A549 (cell line): ENCODE results near the gene TGFBI.

Experiments used
- CBX8 ChIP-seq: fragments of 200-600 bp; sonication (generic); IDR thresholded peaks from 2 replicates; pipeline ENCODE4 v1.6.1; 2016
- EP300 ChIP-seq, 2 experiments: fragments of >200 bp; sonication (Bioruptor Twin); formaldehyde crosslinking; IDR thresholded peaks; 2 replicates in 1 of 2; 3 replicates in 1 of 2; pipeline ENCODE4 v1.6.1; 2016 to 2017
- FOSL2 ChIP-seq, 2 experiments: fragments of 450-650 bp in 1 of 2; fragments of >200 bp in 1 of 2; sonication (Bioruptor Twin) in 1 of 2; formaldehyde crosslinking; IDR thresholded peaks; 2 replicates each; pipeline versions ENCODE4 v1.5.0 to v1.6.1; 2016 to 2020; ENCODE audit warnings: mild to moderate bottlenecking in 1 of 2, moderate library complexity in 1 of 2
- HDAC2 ChIP-seq: fragments of 200-600 bp; sonication (generic); IDR thresholded peaks from 2 replicates; pipeline ENCODE4 v1.6.1; 2016
- HEYL ChIP-seq: fragments of 250-450 bp; sonication (Bioruptor Pico); IDR thresholded peaks from 2 replicates; pipeline ENCODE4 v1.8.0; 2021; ENCODE audit warnings: mild to moderate bottlenecking, moderate library complexity
- MAFK ChIP-seq: fragments of 450-650 bp; IDR thresholded peaks from 2 replicates; pipeline ENCODE4 v1.6.1; 2014; ENCODE audit not compliant: partially characterized antibody
- NFE2L2 ChIP-seq: fragments of 150-350 bp; conservative IDR thresholded peaks from 2 replicates; pipeline ENCODE4 v1.6.1; 2014; ENCODE audit warnings: low read length
- POLR2A ChIP-seq: IDR thresholded peaks from 2 replicates; pipeline ENCODE4 v1.6.1; 2012; ENCODE audit warnings: mild to moderate bottlenecking, low read length
- RAD21 ChIP-seq, 2 experiments: fragments of >200 bp in 1 of 2; sonication (Bioruptor Twin) in 1 of 2; formaldehyde crosslinking in 1 of 2; IDR thresholded peaks in 1 of 2; conservative IDR thresholded peaks in 1 of 2; 2 replicates in 1 of 2; 3 replicates in 1 of 2; pipeline ENCODE4 v1.6.1; 2012 to 2018; ENCODE audit warnings: inconsistent platforms in 1 of 2
- RFX5 ChIP-seq: fragments of 450-650 bp; IDR thresholded peaks from 2 replicates; pipeline ENCODE4 v1.7.1; 2014; ENCODE audit warnings: antibody characterized with exemption, mild to moderate bottlenecking, moderate library complexity
- TF ChIP-seq, protein P1 (sequence below): fragments of >200 bp; sonication (Bioruptor Twin); formaldehyde crosslinking; IDR thresholded peaks from 3 replicates; pipeline ENCODE4 v1.5.1; 2016
- TF ChIP-seq, protein P2 (sequence below): fragments of 200-600 bp; sonication (generic); IDR thresholded peaks from 2 replicates; pipeline ENCODE4 v1.6.1; 2016; ENCODE audit warnings: antibody characterized with exemption, mild to moderate bottlenecking, moderate library complexity
- TF ChIP-seq, protein P3 (sequence below): fragments of 450-650 bp; IDR thresholded peaks from 2 replicates; pipeline ENCODE4 v1.6.1; 2014; ENCODE audit warnings: antibody characterized with exemption

DNA sequence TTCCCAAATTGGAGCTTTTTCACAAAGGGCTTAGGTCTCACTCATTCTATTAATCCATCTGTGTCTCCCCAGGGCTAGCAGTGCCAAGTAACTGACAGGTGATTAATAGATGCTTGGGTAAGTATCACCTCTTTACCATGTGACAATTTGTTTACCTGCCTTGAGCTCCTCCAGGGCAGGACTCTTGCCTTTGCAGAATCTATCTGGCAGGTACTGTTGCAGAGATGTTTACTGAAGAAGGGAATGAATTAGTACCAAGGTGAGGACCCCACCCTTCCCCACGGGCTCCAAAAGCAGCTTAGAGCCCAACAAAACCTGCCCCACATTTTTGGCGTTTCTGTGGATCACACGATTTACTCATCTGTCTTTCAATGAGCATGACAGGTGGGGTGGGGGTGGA is 698 bp upstream of the TGFBI start:
- TF ChIP-seq NFE2L2 (no peak), POLR2A (no peak), RFX5 (no peak), CBX8 (no peak), FOSL2 (IDR thresholded peaks at IDR 0.05) (no peak), FOSL2 (CRISPR knock-in tag; IDR thresholded peaks at IDR 0.05) (no peak), MAFK (no peak), EP300 (IDR thresholded peaks at IDR 0.05) (no peak), HDAC2 (no peak), RAD21 (conservative IDR thresholded peaks at IDR 0.05 in 1 of 2, IDR thresholded peaks at IDR 0.05 in 1 of 2) (no peak), HEYL (CRISPR knock-in tag) (no peak)
- TF ChIP-seq, protein P1, sequence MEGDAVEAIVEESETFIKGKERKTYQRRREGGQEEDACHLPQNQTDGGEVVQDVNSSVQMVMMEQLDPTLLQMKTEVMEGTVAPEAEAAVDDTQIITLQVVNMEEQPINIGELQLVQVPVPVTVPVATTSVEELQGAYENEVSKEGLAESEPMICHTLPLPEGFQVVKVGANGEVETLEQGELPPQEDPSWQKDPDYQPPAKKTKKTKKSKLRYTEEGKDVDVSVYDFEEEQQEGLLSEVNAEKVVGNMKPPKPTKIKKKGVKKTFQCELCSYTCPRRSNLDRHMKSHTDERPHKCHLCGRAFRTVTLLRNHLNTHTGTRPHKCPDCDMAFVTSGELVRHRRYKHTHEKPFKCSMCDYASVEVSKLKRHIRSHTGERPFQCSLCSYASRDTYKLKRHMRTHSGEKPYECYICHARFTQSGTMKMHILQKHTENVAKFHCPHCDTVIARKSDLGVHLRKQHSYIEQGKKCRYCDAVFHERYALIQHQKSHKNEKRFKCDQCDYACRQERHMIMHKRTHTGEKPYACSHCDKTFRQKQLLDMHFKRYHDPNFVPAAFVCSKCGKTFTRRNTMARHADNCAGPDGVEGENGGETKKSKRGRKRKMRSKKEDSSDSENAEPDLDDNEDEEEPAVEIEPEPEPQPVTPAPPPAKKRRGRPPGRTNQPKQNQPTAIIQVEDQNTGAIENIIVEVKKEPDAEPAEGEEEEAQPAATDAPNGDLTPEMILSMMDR: no peak
- TF ChIP-seq, protein P2, sequence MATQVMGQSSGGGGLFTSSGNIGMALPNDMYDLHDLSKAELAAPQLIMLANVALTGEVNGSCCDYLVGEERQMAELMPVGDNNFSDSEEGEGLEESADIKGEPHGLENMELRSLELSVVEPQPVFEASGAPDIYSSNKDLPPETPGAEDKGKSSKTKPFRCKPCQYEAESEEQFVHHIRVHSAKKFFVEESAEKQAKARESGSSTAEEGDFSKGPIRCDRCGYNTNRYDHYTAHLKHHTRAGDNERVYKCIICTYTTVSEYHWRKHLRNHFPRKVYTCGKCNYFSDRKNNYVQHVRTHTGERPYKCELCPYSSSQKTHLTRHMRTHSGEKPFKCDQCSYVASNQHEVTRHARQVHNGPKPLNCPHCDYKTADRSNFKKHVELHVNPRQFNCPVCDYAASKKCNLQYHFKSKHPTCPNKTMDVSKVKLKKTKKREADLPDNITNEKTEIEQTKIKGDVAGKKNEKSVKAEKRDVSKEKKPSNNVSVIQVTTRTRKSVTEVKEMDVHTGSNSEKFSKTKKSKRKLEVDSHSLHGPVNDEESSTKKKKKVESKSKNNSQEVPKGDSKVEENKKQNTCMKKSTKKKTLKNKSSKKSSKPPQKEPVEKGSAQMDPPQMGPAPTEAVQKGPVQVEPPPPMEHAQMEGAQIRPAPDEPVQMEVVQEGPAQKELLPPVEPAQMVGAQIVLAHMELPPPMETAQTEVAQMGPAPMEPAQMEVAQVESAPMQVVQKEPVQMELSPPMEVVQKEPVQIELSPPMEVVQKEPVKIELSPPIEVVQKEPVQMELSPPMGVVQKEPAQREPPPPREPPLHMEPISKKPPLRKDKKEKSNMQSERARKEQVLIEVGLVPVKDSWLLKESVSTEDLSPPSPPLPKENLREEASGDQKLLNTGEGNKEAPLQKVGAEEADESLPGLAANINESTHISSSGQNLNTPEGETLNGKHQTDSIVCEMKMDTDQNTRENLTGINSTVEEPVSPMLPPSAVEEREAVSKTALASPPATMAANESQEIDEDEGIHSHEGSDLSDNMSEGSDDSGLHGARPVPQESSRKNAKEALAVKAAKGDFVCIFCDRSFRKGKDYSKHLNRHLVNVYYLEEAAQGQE: no peak
- TF ChIP-seq, protein P3, sequence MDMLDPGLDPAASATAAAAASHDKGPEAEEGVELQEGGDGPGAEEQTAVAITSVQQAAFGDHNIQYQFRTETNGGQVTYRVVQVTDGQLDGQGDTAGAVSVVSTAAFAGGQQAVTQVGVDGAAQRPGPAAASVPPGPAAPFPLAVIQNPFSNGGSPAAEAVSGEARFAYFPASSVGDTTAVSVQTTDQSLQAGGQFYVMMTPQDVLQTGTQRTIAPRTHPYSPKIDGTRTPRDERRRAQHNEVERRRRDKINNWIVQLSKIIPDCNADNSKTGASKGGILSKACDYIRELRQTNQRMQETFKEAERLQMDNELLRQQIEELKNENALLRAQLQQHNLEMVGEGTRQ: no peak
